Type B pancreatic cell (in vitro differentiated cells): ENCODE data around the gene CIT. TPM values are rescaled to one million over a fixed set of nuclear protein-coding genes. Genes with fewer than 3 reads are reported as not detected.
A peak's percentile ranks its signal among the peaks of the same experiment; 100 is the strongest.

Experiments
- DNase-seq: peaks from one replicate; pipeline ENCODE4 v3.0.0; 2021; ENCODE audit warnings: mixed read lengths; ENCODE audit not compliant: unreplicated experiment; ENCODE audit errors: extremely low spot score
- H3K27ac Mint-ChIP-seq: 2 replicates; pipeline ENCODE4 v1.8.0; 2021; ENCODE audit warnings: mild to moderate bottlenecking, mixed read lengths
- H3K27me3 Mint-ChIP-seq: 2 replicates; pipeline ENCODE4 v1.8.0; 2021; ENCODE audit warnings: mixed read lengths
- H3K36me3 Mint-ChIP-seq: 2 replicates; pipeline ENCODE4 v1.8.0; 2021; ENCODE audit warnings: mixed read lengths
- H3K4me1 Mint-ChIP-seq: one replicate; pipeline ENCODE4 v1.8.0; 2021; ENCODE audit warnings: mixed read lengths; ENCODE audit not compliant: unreplicated experiment
- H3K4me3 Mint-ChIP-seq: 2 replicates; pipeline ENCODE4 v1.8.0; 2021; ENCODE audit warnings: mild to moderate bottlenecking, mixed read lengths
- H3K9me3 Mint-ChIP-seq: 2 replicates; pipeline ENCODE4 v1.8.0; 2021; ENCODE audit warnings: mixed read lengths
- total RNA-seq: library from RNA; stranded (reverse); gene quantifications from 2 replicates; pipeline ENCODE4 v1.2.1, GENCODE V29; 2021; ENCODE audit warnings: low replicate concordance
- TF ChIP-seq, protein P1 (sequence below): fragments of 200-600 bp; sonication (generic); conservative IDR thresholded peaks from 2 replicates; pipeline ENCODE4 v1.5.0; 2021; ENCODE audit warnings: antibody characterized with exemption, mild to moderate bottlenecking

CIT gene
- total RNA-seq, 1 donor from 2014 or later: 50.9 TPM

- Mint-ChIP-seq H3K27me3 (peaks cover 3% of the 10 kb centered on the region), H3K27ac (peak overlapping the region; percentile 32), H3K4me3 (peak overlapping the region; percentile 85)
These were observed 73.0 kb downstream of the CIT start for GRCh38 chr12:119804011-119804641.

DNA sequence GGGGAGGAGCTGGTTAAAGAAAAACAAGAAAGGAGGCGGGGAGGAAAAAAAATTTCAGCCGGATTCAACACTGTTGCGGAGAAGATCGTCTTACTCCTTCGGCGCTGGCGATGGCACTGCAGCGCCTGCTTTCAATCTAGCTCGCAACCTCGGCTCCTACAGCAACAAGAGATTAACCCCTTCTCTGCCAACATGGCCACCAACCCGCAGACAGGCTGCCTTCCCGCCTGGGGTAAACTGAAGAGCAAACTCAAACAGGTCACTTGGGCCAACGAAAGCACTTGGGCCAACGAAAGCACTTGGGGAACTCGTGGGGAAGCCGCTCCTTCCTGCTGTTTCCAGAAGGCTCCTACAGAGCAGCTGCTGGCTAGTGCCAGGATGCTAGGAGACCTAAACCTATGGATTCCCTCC lies 73.7 kb downstream of the CIT start:
- H3K4me3 Mint-ChIP-seq: peak overlapping the region; percentile 85
- H3K27me3 Mint-ChIP-seq: peaks cover 3% of the 10 kb centered on the region
- peak overlapping the region; percentile 32 for H3K27ac Mint-ChIP-seq
- H3K36me3 Mint-ChIP-seq: peaks cover 6% of the 10 kb centered on the region
- peaks cover 6% of the 10 kb centered on the region for H3K9me3 Mint-ChIP-seq
- no peak for DNase-seq
- peaks cover 20% of the 10 kb centered on the region for H3K4me1 Mint-ChIP-seq
- TF ChIP-seq, protein P1, sequence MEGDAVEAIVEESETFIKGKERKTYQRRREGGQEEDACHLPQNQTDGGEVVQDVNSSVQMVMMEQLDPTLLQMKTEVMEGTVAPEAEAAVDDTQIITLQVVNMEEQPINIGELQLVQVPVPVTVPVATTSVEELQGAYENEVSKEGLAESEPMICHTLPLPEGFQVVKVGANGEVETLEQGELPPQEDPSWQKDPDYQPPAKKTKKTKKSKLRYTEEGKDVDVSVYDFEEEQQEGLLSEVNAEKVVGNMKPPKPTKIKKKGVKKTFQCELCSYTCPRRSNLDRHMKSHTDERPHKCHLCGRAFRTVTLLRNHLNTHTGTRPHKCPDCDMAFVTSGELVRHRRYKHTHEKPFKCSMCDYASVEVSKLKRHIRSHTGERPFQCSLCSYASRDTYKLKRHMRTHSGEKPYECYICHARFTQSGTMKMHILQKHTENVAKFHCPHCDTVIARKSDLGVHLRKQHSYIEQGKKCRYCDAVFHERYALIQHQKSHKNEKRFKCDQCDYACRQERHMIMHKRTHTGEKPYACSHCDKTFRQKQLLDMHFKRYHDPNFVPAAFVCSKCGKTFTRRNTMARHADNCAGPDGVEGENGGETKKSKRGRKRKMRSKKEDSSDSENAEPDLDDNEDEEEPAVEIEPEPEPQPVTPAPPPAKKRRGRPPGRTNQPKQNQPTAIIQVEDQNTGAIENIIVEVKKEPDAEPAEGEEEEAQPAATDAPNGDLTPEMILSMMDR: no peak

More at GRCh38 chr12:119804011-119804641, 73.0 kb downstream of the CIT start:
- Mint-ChIP-seq H3K36me3 (peaks cover 12% of the 10 kb centered on the region), H3K4me1 (peaks cover 20% of the 10 kb centered on the region), H3K9me3 (peaks cover 6% of the 10 kb centered on the region)
- peak; percentile 77 for DNase-seq
- TF ChIP-seq, protein P1: peak; percentile 60

DNA sequence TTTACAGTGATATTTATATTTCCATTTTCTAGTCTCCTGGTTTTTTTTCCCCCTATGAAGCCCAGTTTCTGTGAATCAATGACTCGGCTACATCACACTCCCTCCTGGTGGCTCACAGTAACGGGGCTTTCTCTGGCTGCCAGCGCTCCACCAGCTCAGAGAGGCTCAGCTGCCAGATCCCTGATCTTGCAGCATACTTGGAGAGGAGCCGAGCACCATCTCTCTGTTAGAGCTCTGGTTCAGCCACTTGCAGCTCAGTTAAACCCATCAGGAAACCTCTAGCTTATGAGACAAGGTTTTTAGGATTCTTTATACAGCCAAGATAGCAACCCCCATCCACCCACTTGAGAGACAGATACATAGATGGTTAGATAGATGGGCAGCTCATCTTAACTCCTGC lies 74.6 kb downstream of the CIT start:
- Mint-ChIP-seq H3K4me1 (peaks cover 20% of the 10 kb centered on the region), H3K27ac (no peak overlapping the region), H3K36me3 (peaks cover 6% of the 10 kb centered on the region), H3K9me3 (peaks cover 6% of the 10 kb centered on the region), H3K4me3 (peak overlapping the region; percentile 32), H3K27me3 (peaks cover 3% of the 10 kb centered on the region)
- TF ChIP-seq, protein P1: no peak
- no peak for DNase-seq

DNA sequence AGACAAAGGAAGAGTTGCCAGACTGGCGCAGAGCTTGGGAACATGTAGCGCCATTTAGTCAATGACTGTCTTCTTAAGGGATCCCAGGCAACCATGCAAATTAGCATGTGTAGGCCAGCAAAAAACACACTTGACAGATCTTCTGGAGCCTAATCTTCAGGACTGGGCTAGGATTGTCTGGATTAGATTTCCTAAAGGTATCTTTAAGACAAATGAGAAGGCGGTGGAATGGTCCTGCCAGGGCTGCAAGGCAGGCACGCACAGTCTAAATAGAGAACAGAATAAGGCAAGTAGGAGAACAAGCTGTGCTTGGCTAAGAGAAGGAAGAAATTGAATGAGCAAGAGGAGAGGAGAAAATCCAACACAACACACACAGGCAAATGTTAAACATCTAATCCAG lies 80.0 kb downstream of the CIT start:
- H3K4me3 Mint-ChIP-seq: no peak overlapping the region
- TF ChIP-seq, protein P1: no peak
- no peak overlapping the region for H3K27ac Mint-ChIP-seq
- DNase-seq: no peak
- H3K9me3 Mint-ChIP-seq: no peaks in the 10 kb centered on the region
- H3K27me3 Mint-ChIP-seq: no peaks in the 10 kb centered on the region
- H3K36me3 Mint-ChIP-seq: no peaks in the 10 kb centered on the region
- no peaks in the 10 kb centered on the region for H3K4me1 Mint-ChIP-seq

DNA sequence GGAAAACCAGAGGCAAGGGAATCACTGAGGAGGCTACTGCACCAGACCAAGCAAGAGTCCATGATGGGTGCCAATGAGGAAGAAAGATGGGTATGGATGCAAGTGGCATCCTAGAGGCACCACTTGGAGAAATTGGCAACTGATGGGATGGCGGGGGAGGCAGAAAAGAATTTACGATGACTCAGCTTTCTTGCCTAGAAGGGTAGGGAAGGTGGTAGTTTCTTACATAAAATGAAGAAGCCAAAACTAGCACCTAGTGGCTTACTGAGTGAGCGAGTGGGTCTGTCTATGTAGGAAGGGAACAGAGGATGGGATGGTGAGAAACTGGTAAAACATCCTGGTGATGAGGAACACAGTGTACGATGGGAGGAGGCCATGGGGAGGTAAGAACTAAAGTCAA lies 80.8 kb downstream of the CIT start:
- H3K9me3 Mint-ChIP-seq: no peaks in the 10 kb centered on the region
- H3K36me3 Mint-ChIP-seq: no peaks in the 10 kb centered on the region
- no peak overlapping the region for H3K27ac Mint-ChIP-seq
- TF ChIP-seq, protein P1: no peak
- no peak overlapping the region for H3K4me3 Mint-ChIP-seq
- no peaks in the 10 kb centered on the region for H3K4me1 Mint-ChIP-seq
- no peak for DNase-seq
- no peaks in the 10 kb centered on the region for H3K27me3 Mint-ChIP-seq
